Stimulated activated CD4-positive, alpha-beta T cell treated with anti-CD3 and anti-CD28 coated beads, Interleukin-15, amount 100 ng/mL, for 24 hours (primary cell): ENCODE measurements around the gene SIRPB2.

Source experiments
- DNase-seq: peaks from one replicate; pipeline ENCODE4 v3.0.0-alpha.2; 2020

SIRPB2 gene

DNA sequence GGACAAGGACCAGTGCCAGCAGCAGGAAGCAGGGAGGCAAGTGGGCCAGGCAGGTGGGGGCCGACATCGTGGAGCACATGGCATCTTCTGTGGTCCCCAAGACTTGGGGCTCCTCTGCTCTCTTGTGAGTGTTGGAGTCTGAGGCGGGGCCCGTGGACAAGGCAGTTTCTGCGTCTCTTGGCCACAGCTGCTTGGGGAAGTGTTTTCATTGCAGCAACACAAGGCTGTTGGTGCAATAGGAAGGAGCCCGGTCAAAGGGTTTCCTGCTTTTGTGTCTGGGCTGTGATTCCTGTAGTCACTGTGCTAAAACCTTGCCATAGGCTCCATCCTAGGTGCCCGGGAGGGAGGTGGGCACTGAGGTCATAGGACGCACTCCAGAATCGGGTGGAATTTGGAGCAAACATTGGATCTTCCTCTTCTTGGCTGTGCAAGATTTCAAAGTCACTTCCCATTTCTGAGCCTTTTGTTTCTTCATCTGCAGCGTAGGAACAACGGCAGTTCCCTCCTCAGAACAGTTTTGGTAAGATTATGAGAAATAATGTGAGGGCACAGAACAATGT, at the start of gene SIRPB2:
TSS of gene SIRPB2 (minus strand) at position 140 of the 560 bp plus-strand sequence. CDS start at position 79, 61 bp downstream.
- no peak for DNase-seq

DNA sequence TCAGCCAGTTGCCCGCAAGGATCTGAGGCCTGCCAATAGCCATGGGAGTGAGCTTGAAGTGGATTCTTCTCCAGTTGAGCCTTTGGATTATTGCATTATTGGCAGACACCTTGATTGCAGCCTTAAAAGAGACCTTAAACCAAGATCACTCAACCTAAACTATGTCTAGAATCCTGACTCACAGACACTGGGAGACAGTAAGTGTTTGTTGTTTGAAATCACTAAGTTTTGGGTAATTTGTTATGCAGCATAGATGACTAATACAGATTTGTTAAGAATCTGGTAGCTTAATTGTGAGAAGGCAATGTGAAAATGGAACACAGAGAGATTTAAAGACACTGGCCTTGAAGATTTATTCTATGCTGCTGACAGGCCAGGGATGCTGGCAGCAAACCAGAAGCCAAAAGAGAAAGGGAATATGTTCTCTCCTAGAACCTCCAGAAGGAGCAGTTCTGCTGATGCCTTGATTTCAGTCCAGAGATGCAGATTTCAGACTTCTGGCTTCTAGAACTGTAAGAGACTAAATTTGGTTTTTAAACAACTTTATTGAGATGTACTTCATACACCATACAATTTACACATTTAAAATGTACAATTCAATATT, 48.7 kb upstream of the SIRPB2 start:
- no peak for DNase-seq

DNA sequence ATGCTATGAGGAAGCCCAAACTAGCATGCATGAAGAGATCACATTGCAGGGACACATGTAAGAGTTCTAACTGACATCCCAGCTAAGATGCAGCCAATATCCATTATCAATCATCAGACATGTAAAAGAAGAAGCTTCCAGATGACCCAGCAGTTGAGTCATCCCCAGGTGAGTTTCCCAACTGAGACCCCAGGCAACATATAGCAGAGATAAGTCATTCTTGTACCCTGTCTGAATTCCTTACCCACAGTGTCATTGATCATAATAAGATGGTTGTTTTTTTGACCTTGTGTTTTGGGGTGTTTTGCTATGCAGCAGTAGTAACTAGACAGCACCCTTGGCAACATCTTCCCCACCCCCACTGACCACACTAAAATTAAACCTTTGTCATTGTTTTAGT, 47.4 kb upstream of the SIRPB2 start:
- no peak for DNase-seq

DNA sequence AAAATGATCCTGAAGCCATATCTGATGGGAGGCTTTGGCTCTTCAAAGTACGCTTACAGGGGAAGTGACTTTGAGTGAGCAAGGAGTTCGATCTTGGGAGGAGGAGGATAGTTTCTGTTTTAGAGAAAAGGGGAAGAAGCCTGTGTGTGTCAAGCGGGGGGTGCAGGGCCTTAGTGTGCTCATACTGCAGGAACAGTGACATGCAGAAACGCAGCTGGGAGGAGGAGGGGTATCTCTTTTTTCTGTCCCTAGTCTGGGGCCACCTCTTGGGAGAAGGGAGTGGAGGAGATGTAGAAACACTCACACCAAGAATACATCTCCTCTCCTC, 46.5 kb upstream of the SIRPB2 start:
- DNase-seq = no peak

DNA sequence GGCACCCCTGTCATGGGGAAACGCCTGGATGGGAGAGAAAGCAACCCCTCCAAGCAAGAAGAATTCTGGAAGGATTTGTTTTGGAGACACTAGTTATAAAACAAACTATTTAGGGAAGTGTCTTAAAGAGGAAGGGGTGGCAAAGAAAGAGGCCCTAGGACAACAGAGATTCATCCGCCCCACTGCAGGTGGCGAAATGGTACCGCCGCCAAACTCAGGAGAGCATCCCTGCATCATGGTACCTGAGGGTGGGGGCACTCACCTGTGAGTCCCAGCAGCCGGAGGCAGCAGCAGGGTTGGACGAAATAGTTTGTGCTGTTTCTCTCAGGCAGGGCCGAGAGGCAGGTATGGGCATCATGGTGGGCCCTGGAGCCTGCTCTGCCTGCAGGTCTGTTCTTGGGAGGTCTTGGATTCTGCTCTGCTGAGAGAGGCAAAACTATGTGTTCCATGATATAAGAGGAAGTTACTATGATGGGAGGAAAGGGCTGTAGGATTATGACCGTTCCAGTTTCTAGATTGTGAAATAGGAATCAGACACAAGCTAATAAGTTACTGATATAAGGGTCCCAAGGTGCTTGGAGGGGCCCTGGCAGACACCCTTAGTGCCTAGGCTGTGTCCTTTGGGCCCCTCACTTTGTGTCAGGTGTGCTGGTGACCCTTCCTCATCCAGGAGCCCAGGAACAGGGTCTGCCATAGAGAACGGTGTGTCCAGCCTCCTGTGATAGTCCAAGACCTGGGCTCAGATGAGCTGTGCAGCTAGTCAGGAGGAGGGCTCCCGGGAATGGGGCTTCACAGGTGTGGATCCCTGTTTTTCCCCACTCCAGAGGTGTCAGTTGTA, 45.9 kb upstream of the SIRPB2 start:
- no peak for DNase-seq

DNA sequence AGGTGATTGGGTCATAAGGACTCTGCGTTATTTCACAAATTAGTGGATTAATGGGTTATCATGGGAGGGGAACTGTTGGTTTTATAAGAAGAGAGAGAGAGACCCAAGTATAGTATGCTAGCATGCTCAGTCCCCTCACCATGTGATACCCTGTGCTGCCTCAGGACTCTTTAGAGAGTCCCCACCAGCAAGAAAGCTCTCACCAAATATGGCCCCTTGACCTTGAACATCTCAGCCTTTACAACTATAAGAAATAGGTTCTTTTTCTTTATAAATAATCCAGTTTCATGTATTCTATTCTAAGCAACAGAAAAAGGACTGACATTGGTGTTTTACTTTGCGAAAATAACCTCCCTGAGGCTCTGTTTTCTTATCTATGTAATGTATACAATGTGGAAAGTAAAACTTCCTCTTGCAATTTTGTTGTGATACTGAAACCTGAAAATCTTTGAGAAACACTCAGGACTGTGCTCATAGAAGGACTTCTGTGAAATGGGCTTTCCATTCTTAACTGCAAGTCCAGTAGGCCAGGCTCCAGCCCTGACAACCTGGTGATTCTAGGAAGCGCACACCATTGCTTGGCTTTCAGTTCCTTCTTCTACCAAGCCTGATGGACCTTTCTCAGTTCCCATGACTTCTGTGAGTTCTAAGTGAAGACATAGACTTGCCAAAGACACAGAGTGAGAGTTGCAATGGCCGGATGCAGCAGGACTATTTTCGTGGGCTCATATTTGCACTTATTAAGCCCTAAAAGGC, 44.4 kb upstream of the SIRPB2 start:
- no peak for DNase-seq

DNA sequence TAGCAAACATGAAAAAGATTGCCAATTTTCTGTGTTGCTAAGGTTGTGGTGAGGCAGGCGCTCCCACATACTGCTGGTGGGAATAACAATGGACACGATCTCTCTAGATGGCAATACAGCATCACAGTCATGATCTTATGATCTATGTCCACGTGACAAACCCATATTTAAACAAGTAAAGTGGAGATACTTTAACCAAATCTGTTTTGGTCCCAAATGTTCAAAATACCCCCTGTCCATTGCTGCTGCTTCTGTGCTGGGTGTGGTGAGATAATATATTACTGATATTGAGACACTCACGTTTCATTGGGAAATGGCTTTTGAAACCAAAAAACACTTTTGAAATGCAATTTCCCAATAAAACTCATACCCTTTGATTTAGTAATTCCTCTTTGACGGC, 43.3 kb upstream of the SIRPB2 start:
- DNase-seq = no peak

DNA sequence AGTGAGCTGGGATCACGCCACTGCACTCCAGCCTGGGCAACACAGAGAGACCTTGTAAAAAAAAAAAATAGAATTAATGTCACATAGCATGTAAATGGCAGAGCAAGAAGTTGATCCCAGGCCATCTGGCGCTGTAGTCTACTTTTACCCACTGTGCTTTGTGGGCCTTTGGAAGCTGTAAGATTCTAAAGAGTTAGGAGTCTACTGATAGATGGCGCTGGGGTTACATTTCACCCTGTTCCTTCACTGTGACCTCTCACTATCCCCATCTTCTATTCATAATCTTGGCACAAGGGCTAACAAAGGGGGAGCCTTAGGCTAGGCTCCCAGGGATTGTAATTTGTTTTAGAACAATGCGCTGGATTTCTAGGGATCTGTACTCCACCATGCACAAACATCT, 41.8 kb upstream of the SIRPB2 start:
- peak; percentile 8 for DNase-seq

DNA sequence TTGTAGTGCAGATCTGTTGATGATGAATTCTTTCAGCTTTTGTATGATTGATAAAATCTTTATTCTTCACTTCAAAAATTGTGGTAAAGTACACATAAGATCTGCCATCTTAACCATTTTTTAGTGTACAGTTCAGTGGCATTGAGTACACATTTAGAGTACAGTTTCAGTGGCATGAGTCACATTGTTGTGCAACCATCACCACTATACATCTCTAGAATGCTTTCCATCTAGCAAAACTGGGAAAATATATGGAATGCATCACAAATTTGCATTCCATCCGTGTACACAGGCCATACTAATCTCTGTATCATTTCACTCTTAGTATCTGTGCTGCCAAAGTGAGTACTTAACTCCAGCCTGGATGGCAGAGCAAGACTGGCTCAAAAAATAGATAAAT, 37.6 kb upstream of the SIRPB2 start:
- DNase-seq = no peak

DNA sequence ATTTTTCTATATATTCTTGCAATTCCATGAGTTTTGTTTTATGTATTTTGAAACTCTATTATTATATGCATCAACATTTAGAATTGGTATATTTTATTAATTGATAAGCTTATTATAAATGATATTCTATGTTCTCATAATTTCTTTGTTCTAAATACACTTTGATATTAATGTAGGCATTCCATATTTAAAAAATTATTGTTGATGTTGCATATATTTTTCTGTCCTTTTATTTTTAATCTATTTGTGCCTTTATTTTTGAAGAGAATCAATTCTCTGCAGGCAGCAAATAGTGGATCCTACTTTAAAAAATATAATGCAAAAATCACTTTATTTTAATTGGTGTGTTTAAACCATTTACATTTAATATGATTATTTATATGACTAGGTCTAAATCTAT, 36.7 kb upstream of the SIRPB2 start:
- DNase-seq = no peak

DNA sequence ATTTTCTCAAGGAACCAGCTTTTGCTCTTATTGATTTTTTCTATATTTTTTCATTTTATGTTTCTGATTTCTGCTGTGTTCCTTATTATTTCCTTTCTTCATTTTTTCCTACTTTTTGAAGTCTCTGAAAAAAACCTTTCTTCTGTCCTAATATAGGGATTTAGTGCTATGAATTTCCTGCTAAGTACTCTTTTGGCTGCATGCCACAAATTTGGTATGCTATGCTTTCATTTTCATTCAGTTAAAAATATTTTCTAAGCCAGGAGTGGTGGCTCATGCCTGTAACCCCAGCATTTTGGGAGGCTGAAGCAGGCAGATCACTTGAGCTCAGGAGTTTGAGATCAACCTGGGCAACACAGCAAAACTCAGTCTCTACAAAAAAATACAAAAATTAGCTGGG, 35.7 kb upstream of the SIRPB2 start:
- no peak for DNase-seq

DNA sequence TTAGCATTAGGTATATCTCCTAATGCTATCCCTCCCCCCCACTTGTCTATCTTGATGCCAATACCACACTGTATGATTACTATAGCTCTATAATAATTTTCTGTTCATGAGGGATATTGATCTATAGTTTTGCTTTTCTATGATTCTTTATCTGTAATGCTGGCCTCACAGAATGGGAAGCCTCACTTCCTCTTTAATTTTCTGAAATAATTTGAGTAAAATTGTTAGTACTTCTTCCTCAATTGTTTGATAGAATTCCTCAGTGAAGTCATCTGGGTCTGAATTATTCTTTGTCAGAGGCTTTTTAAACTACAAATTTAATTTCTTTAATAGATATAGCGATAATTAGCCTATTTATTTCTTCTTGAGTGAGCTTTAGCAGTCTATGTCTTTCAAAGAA, 35.1 kb upstream of the SIRPB2 start:
- no peak for DNase-seq

DNA sequence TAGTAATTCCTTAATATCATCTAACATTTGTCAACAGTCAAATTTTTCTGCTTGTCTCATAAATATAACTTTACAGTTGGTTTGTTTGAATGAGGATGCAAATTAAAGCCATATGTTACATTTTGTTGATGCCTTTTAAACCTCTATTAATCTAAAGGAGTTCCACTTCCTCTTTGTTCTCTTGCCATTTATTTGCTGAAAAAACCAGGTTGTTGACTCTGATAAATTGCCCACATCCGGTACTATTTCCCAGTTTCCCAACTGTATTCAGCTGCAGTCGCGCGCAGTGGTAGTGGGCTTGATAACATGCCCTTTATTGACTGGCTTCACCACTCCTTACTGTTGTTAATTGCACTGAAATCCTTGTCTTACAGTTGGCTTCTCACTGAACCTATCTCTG, 32.8 kb upstream of the SIRPB2 start:
- no peak for DNase-seq

DNA sequence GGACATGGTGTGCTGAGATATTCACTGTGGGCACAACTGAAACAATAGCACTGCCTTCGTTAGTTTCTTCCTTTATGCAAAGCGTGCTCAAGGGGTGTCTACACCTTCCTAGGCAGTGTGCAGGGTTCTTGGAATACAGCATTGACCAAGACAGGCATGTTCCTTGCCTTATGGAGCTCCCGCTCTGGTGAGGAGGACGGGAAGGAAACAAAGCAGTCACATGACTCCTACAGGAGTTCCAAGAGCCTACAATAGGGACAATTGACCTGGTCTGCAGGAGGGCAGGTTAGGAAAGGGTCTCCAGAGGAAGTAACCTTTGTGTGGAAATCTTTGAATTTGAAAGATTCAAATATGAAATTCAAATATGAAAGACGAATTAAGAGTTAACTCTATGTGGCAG, 25.8 kb upstream of the SIRPB2 start:
- DNase-seq = no peak

DNA sequence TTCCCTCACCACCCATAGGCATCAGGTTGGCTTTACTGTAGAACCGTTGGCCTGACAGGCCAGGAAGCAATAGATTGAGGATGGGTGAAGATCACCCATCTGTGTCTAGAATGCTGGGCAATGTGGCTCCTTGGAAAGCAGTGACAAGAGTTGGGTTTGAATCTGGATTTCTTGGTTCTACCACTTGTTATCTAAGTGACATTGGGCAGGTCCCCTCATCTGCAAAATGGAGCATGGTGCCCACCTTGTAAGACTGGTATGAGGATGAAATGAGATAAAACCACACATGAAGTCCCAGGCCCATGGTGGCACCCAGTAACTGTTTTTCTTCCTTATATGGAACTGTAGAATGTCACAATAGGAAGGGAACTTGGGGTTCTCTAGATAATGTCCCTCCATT, 22.6 kb upstream of the SIRPB2 start:
- no peak for DNase-seq

DNA sequence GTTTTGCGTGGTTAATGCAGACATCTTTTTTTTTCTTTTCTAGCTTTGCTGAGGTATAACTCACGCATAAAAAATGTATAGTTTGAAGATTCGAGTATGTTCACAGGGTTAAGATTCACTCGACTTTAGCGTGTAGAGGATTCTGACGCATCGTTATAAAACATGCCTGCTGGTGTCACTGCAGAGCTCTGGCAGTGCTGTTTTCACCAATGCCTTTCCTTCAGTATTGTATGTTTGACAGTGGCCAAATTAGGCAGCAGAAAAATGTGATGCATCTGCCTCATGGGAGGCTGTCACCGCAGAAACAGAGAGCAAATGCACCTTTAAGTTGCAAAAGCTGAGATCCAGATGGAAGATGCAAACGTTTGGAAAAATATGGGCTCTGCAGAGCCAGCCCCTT, 18.0 kb upstream of the SIRPB2 start:
- DNase-seq = peak; percentile 34

DNA sequence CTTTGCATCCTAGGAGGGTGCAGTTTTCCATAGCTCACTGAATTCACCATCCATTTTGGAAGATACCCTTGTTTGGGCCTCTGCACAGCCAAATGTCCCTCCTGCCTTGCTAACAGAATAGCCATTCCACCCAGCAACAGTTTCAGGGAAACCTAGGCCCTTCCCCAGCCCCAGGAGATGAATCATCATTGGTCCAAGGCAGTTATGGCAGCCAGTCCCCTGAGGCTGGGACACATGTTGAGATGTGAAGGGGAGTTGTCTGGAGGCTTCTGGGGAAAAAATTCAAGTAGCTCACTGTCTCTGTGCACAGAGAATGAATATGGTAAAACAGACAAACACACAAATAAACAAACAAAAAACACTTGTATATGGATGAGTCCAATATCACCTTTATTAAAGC, 17.4 kb upstream of the SIRPB2 start:
- DNase-seq = no peak

DNA sequence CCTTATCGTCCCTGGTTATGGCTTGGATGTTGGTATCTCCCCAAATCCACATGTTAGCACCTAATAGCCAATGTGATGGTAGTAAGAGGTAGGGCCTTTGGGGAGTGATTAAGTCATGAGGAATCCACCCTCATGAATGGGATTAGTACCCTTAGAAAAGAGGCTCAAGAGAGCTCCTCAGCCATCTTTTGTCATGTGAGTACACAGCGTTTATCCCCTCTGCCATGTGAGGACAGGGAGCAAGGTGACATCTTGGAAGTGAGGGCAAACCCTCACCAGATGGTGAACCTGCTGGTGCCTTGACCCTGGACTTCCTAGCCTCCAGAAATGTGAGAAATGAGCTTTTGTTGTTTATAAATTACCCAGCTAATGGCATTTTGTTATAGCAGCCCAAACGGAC, 16.1 kb upstream of the SIRPB2 start:
- no peak for DNase-seq

DNA sequence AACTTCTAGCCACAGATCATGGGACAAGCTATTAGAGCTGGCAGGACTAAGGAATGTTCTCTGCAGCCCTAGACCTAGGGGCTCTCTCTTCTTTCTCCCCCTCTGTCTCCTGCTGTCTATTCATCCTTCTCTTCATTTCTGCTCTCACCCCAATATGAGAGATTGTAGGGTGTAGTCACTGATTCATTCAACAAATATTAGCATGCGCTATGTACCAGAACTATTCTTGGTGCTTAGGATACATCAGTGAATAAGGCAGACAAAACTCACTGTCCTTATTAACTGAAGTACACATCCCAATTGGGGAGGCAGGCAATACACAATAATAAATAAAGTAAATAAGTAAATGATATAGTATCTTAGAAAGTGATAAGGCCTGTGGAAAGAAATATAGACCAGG, 14.7 kb upstream of the SIRPB2 start:
- no peak for DNase-seq

DNA sequence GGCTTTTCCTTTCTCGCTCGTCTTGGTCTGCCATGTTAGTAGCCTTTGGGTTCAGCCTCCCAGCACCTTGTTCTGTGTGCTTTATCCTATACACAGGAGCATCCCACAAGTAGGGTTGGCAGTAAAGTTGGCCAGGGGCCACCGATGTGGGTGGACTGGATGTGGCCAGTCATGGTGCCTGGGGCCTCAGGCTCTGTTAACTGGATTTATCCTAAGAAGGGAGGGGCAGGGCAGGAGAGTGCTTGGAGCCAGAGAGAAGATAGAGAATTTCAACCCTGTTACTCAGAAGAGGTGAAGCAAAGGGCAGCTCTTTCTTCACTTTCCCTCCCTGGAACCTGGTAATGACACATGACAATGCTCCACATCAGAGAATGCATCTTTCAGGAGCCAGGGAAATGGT, 14.1 kb upstream of the SIRPB2 start:
- no peak for DNase-seq

DNA sequence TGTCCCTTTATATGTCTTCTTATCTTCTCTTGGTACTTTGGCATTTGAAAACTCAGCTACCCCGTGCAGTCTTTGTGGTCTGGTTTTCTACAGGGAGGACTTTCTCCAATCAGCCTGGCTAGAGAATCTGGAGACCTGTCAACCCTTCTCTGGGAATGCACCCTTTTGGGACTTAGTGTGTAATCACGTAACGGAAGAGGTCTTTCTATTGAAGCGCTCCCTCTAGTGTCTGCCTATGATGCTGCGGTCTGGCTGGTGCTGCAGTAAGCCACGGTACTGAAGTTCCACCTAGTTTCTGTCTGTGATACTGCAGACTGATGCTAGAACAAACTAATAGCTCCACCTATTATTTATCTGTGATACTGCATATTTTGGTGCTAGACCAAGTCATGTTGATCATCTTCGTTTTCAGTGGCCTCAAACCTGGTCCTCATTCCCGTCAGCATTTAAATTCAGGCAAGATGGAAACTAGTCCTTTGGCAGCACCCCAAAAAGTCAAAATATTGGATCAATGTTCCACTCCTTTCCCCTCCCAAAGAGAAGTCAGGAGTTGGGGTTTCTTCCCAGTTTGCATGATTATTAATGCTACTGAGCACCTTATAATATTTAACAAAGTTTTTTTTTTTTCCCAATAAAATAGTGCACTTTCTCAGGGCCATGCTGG, 12.5 kb upstream of the SIRPB2 start:
- peak; percentile 79 for DNase-seq

DNA sequence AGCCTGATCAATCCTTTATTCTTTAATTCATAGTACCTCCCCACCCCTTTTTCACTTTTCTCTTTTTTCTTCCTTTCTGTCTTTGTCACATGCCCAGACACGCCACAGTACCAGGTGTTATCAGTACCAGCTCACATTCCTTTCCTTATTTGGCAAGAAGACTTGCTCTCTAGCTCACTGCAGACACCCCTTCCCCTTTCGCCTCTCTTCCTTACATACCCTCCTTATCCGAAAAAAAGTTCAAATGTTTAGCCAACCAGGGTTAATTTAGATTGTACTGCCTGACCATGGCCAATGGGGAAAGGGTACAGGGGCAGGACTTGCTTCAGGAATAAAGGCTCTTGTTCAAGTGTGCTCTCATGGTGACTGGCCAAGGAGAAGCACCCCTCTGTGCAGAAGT, 9.3 kb upstream of the SIRPB2 start:
- no peak for DNase-seq
